GM21825 (cell line): ENCODE measurements around the gene RGPD4.
"Not testable (repeated sequence)": the region's sequence is repeated elsewhere in the genome, so short reads cannot be mapped to it uniquely, and the experiment has no call there.

Experiments
- ATAC-seq: cut with Tn5 transposase; IDR thresholded peaks from one replicate; pipeline ENCODE4 v1.9.1; 2021; ENCODE audit warnings: mild to moderate bottlenecking, moderate library complexity; ENCODE audit not compliant: unreplicated experiment

Gene RGPD4

GRCh38 chr2:107826749-107827148 lies at the start of gene RGPD4:
TSS of gene RGPD4 (plus strand) at chr2:107826892. CDS start at chr2:107827014, 122 bp downstream.
- ATAC-seq = not testable (repeated sequence)

DNA sequence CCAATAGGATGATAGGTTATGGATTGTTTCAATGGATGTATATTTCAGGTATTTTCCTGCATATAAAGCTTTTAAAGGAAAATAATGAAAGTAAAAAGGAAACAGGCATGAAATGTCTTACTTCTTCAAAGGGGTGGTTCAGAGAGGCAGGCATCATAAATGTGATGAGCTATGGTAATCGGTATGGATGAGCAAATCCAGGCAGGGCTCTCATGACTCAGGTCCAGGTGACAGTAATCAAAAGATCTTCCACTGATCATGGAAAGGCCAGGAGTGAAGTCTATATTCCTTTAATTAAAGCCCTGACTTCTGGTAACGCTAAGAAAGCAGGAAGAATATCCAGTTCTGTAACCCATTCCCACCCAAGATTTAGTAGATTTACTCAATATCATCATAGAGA lies 48.7 kb upstream of the RGPD4 start:
- ATAC-seq = no peak

- ATAC-seq = no peak
These were observed 40.9 kb upstream of the RGPD4 start for GRCh38 chr2:107785756-107786155.

DNA sequence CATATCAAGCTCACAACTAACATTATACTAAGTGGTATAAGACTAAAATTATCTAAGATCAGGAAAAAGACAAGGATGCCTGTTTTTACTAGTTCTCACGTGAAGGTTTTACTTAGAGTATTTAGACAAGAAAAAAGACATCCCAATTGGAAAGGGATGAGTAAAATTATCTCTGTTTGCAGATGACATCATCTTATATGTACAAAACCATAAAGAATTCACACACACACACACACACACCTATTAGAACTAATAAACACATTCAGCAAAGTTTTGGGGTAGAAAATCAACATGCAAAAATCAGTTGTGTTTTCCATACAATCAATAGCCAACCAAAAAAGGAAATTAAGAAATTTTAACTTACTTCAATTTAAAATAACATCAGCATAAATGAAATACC lies 35.9 kb upstream of the RGPD4 start:
- no peak for ATAC-seq

DNA sequence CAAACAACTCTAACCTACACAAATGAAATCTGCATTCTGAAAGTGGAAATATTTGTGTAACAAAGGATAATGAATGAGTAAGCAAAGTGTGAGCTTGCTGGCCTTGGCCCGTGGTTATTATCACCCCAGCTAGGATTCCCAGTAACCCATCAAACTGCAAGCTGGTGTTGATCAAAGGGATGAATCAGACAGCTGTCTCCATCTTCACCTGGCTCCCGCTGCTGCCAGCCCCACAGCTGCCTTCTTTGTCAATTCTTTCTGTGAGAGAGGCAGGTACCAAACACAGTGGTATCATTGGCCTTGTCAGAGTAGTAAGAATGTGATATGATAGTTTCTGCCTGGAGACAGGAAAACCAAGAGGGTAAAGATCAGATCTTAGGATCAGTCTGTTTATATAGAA lies 25.2 kb upstream of the RGPD4 start:
- no peak for ATAC-seq

- no peak for ATAC-seq
These were observed 21.8 kb upstream of the RGPD4 start for GRCh38 chr2:107804608-107805498.

DNA sequence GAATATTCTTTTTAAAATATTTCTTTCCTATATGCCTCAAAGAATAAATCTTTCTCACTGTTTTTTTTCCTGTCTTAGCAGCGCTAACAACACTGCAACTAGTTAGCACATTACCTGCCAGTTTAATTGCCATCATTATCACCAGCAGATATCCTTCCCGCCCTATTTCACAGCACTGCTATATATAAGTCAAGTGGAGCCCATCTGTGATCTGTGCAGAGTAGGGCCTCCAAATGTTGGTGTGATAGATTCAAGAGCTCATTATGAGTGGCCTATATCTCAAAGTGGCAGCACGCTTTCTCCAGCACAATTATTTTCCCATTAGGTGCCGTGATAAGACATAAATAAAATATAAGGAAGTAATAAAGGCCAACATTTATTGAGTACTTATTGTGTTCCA lies 19.8 kb upstream of the RGPD4 start:
- no peak for ATAC-seq

- no peak for ATAC-seq
These were observed 18.7 kb upstream of the RGPD4 start for GRCh38 chr2:107807988-107808387.

- no peak for ATAC-seq
These were observed 17.7 kb upstream of the RGPD4 start for GRCh38 chr2:107808959-107809358.

- no peak for ATAC-seq
These were observed 16.9 kb upstream of the RGPD4 start for GRCh38 chr2:107809835-107810234.

- ATAC-seq = no peak
These were observed 16.0 kb upstream of the RGPD4 start for GRCh38 chr2:107810734-107811133.

DNA sequence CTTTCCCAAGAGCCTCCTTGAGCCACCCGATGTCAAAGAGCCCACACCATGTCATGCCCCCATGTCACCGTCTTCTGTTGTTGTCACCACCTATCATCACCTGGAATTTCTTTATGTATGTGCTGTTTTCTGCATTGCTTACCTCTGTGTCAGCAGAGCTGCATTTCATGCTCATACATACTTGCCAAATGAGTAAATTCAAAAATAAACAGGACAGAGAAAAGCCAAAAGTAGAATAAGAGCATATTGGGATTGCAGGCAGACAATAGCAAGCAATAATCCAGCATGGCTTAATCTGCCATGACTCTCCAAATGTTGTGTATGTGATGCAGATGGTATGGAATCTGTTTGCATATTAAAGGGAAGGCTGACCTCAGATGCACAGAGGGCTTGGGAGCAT lies 15.3 kb upstream of the RGPD4 start:
- no peak for ATAC-seq

DNA sequence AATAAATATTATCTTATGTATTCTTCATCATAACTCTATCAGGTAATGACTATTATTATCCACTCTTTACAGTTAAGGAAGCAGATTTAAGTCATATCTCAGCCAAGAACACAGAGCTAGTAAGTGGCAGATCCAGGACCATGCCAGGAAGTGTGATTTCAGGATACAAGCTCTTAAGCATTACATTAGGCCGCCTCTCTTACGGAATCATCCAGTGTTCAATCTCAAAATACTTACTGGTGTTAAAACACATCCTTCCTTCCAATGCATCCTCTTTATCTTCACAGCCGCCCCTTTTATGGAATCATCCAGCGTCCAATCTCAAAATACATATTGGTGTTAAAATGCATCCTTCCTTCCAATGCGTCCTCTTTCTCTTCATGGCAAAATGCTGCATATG lies 14.7 kb upstream of the RGPD4 start:
- no peak for ATAC-seq

- ATAC-seq = no peak
These were observed 9.3 kb upstream of the RGPD4 start for GRCh38 chr2:107817378-107817777.

- ATAC-seq = no peak
These were observed 4.4 kb upstream of the RGPD4 start for GRCh38 chr2:107822302-107822701.

GRCh38 chr2:107824451-107825205 lies 2.1 kb upstream of the RGPD4 start:
- no peak for ATAC-seq

DNA sequence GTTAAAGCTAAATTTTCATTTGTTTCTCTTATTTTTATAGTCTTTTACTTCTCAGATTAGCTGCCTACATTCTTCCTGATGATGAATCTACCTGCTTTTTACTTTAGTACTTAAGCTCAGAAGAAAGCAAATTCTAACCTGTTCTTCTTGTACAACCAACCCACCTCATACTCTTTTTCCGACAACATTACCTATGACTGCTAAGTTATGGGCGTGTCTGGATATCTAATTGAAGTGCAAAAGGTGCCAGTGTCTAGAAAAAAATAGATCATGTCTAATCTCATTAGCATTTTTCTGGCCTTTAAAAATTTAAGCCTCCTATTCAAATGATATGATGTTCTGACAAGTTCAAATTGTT lies 1.5 kb upstream of the RGPD4 start:
- no peak for ATAC-seq

DNA sequence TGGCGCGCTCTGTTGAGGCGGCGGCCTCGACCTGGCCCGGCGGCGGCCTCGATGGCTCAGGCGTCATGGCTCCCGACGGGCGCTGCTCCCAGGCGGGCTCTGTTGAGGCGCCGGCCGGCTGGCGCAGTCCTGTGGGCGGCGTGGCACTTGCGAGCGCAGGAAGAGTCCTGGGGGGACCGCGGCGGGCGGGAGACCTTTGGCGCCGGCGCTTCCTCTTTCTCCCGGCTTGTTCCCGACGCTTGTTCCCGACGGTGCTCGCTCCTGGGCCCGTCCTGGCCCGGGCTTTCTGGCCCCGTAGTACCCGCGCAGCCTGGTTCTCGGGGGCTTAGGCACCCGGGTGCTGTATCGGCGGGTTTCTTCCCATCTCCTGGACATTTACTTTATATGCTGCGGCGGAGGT lies 2.8 kb downstream of the RGPD4 start:
- ATAC-seq = not testable (repeated sequence)

DNA sequence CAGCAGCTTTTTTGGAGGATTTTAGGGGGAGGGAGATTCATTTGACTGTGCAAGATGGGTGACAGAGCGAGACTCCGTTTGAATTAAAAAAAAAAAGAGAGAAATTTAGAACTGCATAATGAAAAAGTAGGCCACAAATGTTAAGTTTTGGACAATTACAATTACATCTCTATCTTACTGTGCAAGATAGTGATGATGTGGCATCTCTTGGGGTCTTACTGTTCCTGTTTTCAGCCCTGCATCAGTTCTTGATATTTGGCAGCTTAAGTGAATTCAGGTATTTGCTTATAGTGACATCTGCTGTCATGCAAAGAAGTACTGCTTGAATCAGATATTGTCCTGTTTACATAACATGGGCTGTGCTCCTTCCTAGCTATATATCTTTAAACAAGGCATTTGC lies 6.5 kb downstream of the RGPD4 start:
- ATAC-seq = not testable (repeated sequence)

DNA sequence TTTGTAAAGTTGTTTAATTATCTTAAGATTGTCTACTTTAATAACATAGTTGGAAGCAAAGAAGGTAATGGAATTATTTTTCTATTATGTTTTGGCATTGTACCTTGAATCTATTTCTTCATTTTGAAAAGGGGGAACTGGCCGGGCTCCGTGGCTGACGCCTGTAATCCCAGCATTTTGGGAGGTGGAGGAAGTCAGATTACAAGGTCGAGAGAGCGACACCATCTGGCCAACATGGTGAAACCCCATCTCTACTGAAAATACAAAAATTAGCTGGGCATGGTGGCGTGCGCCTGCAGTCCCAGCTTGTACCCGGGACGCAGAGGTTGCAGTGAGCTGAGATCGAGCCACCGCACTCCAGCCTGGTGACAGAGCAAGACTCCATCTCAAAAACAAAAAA lies 6.9 kb downstream of the RGPD4 start:
- not testable (repeated sequence) for ATAC-seq

DNA sequence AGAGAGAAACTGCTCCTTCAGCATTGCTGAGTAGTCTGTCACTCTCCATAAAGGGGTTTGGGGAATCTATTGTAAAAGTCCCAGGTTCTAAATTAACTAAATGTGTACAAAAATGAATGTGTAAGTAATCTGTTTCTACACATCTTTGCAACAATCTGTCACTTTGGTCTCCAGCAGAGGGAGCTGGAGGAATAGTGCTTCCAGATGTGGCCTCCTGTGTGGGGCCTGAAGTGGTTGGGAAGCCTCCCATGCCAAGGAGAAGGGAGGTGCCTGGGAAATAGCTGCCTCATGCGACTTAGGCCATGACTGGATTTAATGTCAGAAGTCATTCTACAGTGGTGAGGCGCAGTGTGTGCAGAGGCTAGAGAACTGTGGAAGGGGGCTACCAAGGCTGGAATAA lies 89.4 kb downstream of the RGPD4 start:
- not testable (repeated sequence) for ATAC-seq

- ATAC-seq = not testable (repeated sequence)
These were observed 90.1 kb downstream of the RGPD4 start for GRCh38 chr2:107916696-107917370.
